Ascending aorta (tissue), 2 donors: ENCODE data around the gene MBP. TPM values are rescaled to one million over a fixed set of nuclear protein-coding genes. Genes with fewer than 3 reads are reported as not detected.
A peak's percentile ranks its signal among the peaks of the same experiment; 100 is the strongest.

Experiments used
- DNase-seq, 2 donors: peaks; one replicate each; pipeline ENCODE4 v3.0.0-alpha.2; 2019; ENCODE audit warnings: low spot score in 2 of 2
- H3K27ac ChIP-seq, 2 donors: fragments of 200-600 bp; sonication (generic); one replicate each; pipeline ENCODE4 v1.5.1; 2016 to 2017; ENCODE audit warnings: mild to moderate bottlenecking in 1 of 2
- H3K27me3 ChIP-seq: fragments of 200-600 bp; sonication (generic); one replicate; pipeline ENCODE4 v1.5.1; 2017
- H3K36me3 ChIP-seq, 2 donors: fragments of 200-600 bp; sonication (generic); one replicate each; pipeline ENCODE4 v1.5.1; 2016
- H3K4me1 ChIP-seq, 2 donors: fragments of 200-600 bp; sonication (generic); one replicate each; pipeline ENCODE4 v1.5.1; 2016 to 2017; ENCODE audit warnings: mild to moderate bottlenecking in 1 of 2
- H3K4me3 ChIP-seq, 2 donors: fragments of 200-600 bp; sonication (generic); one replicate each; pipeline ENCODE4 v1.5.1; 2016 to 2017; ENCODE audit warnings: mild to moderate bottlenecking in 1 of 2
- H3K9me3 ChIP-seq, 2 donors: fragments of 200-600 bp; sonication (generic); one replicate each; pipeline ENCODE4 v1.5.1; 2016
- CTCF ChIP-seq, 3 experiments: fragments of 200-600 bp in 2 of 3; fragments of 450-650 bp in 1 of 3; sonication (generic) in 2 of 3; IDR thresholded peaks; one replicate each; pipeline ENCODE4 v1.5.1; 2016 to 2019; ENCODE audit warnings: antibody characterized with exemption in 3 of 3, mild to moderate bottlenecking in 1 of 3, moderate library complexity in 1 of 3
- intact Hi-C: fragments of 100-400 bp; cut with DNase I; formaldehyde crosslinking; loops from one replicate; pipeline ENCODE4 v1.15.1; 2023
- total RNA-seq: library from RNA; depleted of rRNA; stranded (reverse); fragments of >200 nt; gene quantifications from one replicate; pipeline ENCODE4 v1.1.0, GENCODE V29; 2016

The MBP gene
- total RNA-seq, 1 donor from 2014 or later: 8.1 TPM

- peaks cover 8 to 42% of the 10 kb centered on the region in 2 donors for H3K4me1 ChIP-seq
- H3K27ac ChIP-seq: peak overlapping the region; percentile 69 to 84
- DNase-seq: peak; percentile 67 to 90
- no peaks in the 10 kb centered on the region for H3K27me3 ChIP-seq
- no peaks in the 10 kb centered on the region for H3K9me3 ChIP-seq
- H3K4me3 ChIP-seq: no peak overlapping the region
- intact Hi-C loops: loop anchor here (1.0 to 5.0 kb wide), 3 partner anchors 34 to 245 kb away; partner anchors contain the start of genes MBP and ZNF236
- H3K36me3 ChIP-seq: peaks cover 5 to 18% of the 10 kb centered on the region in 2 donors
- peak in 1 of 3 experiments; percentile 24 for TF ChIP-seq CTCF (IDR thresholded peaks at IDR 0.05)
Measured at GRCh38 chr18:77067291-77068061, 65.1 kb downstream of the MBP start.

- Histone ChIP-seq H3K9me3 (no peaks in the 10 kb centered on the region), H3K4me1 (peaks cover 8 to 41% of the 10 kb centered on the region in 2 donors), H3K27ac (peak overlapping the region; percentile 69 to 84), H3K4me3 (no peak overlapping the region), H3K27me3 (no peaks in the 10 kb centered on the region), H3K36me3 (peaks cover 5 to 19% of the 10 kb centered on the region in 2 donors)
- no peak for DNase-seq
- TF ChIP-seq CTCF (IDR thresholded peaks at IDR 0.05): no peak
- intact Hi-C loops: loop anchor here (1.0 to 5.0 kb wide), 3 partner anchors 35 to 244 kb away; partner anchors contain the start of genes MBP and ZNF236
Measured at GRCh38 chr18:77066689-77067088, 65.9 kb downstream of the MBP start.

GRCh38 chr18:77066101-77066500 lies 66.5 kb downstream of the MBP start:
- Histone ChIP-seq H3K36me3 (peaks cover 5 to 19% of the 10 kb centered on the region in 2 donors), H3K27ac (peak overlapping the region; percentile 69 to 84), H3K9me3 (no peaks in the 10 kb centered on the region), H3K4me3 (no peak overlapping the region), H3K4me1 (peaks cover 8 to 35% of the 10 kb centered on the region in 2 donors), H3K27me3 (no peaks in the 10 kb centered on the region)
- no peak for TF ChIP-seq CTCF (IDR thresholded peaks at IDR 0.05)
- intact Hi-C loops: loop anchor here (2.0 to 5.0 kb wide), 2 partner anchors 67 to 244 kb away; partner anchors contain the start of genes MBP and ZNF236
- no peak for DNase-seq

- Histone ChIP-seq H3K27me3 (no peaks in the 10 kb centered on the region), H3K27ac (peak overlapping the region; percentile 69 to 84), H3K9me3 (no peaks in the 10 kb centered on the region), H3K36me3 (peaks cover 5 to 19% of the 10 kb centered on the region in 2 donors), H3K4me1 (peaks cover 8 to 30% of the 10 kb centered on the region in 2 donors), H3K4me3 (no peak overlapping the region)
- no peak for DNase-seq
- intact Hi-C loops: loop anchor here (5.0 kb wide), 1 partner anchor 243 kb away; the partner anchor contains the start of gene ZNF236
- no peak for TF ChIP-seq CTCF (IDR thresholded peaks at IDR 0.05)
Measured at GRCh38 chr18:77065221-77065981, 67.2 kb downstream of the MBP start.

GRCh38 chr18:77063260-77063659 lies 69.3 kb downstream of the MBP start:
- Histone ChIP-seq H3K27ac (peak overlapping the region; percentile 27 to 29), H3K4me3 (no peak overlapping the region), H3K27me3 (no peaks in the 10 kb centered on the region), H3K36me3 (peaks cover 5 to 19% of the 10 kb centered on the region in 2 donors), H3K9me3 (no peaks in the 10 kb centered on the region), H3K4me1 (peaks cover 8 to 24% of the 10 kb centered on the region in 2 donors)
- no peak for TF ChIP-seq CTCF (IDR thresholded peaks at IDR 0.05)
- intact Hi-C loops: no loop called here
- no peak for DNase-seq
